GM19372 (cell line): ENCODE results near the gene TSFM.
A peak's percentile ranks its signal among the peaks of the same experiment; 100 is the strongest.

Experiments used
- ATAC-seq: cut with Tn5 transposase; IDR thresholded peaks from one replicate; pipeline ENCODE4 v1.9.1; 2021; ENCODE audit warnings: mild to moderate bottlenecking, low read depth, moderate library complexity; ENCODE audit not compliant: unreplicated experiment

The TSFM gene

GRCh38 chr12:57829025-57829777, 46.6 kb downstream of the TSFM start:
- ATAC-seq, result no peak

GRCh38 chr12:57830393-57830792, 47.8 kb downstream of the TSFM start:
- ATAC-seq, result no peak

DNA sequence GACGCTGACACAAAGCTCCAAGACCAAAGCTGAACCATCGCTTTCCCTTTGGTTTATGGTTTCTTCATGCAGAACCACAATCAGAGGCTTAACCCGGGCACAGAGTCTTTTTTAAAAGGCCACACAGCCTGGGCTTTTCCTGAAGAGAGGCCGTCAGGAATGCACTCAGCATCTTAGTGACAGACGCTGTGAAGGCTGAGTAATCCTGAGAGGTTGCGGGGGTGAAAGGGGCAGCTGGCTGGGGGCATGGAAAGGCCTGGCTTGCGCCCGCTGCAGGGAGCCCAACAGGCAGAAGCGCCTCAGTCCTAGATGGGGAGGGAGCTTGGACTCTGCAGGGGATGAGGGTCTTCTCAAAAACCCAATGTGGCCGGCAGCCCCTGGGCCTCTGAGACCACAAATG, 50.4 kb downstream of the TSFM start:
- ATAC-seq, result no peak

DNA sequence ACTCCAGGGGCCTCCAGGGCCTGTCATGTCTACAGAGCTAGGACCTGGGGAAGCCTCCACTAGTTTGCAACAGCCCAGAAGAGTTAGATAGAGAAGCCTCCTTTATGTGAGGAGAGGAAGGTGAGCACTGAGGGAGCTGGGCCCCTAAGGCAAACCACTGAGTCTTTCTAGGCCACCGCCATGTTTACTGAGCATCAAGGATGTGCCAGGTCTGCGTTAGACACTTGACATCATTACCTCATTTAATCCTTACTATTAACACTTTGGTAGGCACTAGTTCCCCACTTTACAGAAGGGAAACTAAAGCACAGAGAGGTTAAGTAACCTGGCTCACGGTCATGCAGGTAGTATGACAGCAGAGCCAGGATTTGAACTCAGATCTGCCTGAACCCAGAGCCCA, 51.1 kb downstream of the TSFM start:
- no peak for ATAC-seq

GRCh38 chr12:57834086-57834876, 51.7 kb downstream of the TSFM start:
- ATAC-seq, result no peak

DNA sequence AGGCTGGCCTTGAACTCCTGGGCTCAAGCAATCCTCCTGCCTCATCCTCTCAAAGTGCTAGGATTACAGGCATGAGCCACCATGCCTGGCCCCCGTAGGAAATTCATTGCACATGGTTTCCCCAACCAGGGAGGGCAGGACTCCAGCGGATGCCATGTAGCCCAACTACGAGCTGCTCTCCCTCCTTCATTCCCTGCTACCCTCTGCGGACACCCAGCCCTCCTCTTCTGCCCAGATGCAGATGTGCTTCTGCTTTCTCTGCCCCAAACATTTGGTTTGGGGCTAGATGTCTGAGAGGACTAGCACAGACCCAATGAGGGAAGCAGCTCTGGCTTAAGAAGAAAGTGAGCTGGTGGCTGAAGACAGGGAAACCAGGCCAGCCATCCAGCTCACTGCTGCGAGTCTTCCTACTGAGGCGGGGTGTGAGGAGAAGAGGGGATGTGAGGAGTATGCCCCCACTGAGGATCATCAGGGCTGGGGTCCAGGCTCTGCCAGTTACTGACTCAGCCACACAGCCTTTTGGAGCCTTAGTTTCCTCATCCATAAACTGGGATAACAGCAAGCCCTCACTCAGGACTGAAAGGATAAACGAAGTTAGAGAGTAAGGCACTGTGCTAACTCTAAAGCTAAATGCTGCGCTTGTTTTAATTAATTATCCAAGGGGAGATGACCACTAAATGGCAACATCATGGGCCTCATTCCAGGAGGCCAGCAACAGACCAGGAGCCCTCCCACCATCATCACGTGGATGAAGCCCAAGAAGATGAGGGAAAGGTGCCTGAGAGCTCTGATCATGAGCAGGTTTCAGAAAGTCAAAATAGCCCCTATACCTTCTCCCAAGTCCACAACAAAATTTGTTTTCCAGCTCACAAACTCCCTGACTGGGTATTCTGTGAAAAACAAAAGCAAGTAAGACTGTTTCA, 53.0 kb downstream of the TSFM start:
- ATAC-seq, result no peak

GRCh38 chr12:57836442-57837375, 54.1 kb downstream of the TSFM start:
- peak; percentile 43 for ATAC-seq

GRCh38 chr12:57837864-57838562, 55.4 kb downstream of the TSFM start:
- no peak for ATAC-seq

GRCh38 chr12:57838594-57839302, 56.2 kb downstream of the TSFM start:
- ATAC-seq, result no peak

DNA sequence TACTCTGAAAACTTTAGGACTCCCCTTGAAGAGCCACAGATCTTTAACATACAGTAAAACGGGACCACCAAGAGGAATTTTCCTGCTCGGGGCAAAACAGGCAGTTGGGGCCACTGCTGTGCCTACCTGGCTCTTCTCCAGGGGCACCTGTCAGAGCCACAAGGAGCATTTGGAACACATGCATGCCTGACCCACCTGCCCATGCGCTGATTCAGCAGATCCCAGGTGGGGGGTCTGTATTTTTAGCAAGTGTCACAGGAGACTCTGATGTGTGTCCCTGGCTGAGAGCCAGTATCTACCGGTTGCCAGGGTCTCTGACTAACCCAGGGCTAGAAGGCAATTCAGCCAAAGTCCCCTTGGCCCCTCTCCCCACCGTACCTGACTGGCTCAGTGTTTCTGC, 57.4 kb downstream of the TSFM start:
- ATAC-seq, result no peak

DNA sequence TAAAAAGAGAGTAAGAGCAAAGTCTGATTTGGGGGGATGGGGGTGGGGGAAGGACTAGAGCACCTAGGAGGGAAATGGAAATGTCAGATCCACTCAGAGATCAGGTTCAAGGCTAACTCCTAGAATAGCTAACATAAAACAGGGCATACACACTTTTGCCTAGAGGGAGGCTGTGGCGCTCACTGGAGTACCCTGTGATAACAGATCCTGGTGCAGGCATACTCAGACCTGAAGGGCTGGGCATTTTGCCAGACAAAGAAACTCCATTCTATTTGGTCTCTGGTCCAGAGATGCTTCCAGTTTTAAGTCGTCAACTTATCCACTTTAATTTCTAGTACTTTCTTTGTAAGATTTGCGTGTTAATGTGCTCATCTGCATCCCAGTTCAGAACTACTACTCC, 58.1 kb downstream of the TSFM start:
- no peak for ATAC-seq

DNA sequence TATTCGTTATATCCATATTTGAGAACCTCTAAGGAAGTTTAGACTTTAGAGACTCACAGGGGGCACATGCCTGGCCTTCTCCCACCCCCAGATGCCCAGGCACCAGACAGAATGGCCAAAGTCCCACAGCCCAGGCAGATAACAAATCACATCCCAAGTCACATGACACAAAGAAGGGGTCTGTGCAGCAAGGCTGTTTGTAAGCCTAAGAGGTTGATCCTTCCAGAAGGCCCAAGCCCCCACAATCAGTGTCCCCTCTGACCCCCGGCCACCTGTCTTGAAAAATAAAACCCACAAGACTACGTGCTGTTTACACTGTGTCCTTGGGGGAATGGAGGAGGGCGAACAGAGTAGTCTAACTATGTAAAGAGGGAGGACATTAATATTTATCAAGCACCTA, 58.9 kb downstream of the TSFM start:
- ATAC-seq, result no peak

- no peak for ATAC-seq
Observed at GRCh38 chr12:57842342-57843294, 60.0 kb downstream of the TSFM start.

DNA sequence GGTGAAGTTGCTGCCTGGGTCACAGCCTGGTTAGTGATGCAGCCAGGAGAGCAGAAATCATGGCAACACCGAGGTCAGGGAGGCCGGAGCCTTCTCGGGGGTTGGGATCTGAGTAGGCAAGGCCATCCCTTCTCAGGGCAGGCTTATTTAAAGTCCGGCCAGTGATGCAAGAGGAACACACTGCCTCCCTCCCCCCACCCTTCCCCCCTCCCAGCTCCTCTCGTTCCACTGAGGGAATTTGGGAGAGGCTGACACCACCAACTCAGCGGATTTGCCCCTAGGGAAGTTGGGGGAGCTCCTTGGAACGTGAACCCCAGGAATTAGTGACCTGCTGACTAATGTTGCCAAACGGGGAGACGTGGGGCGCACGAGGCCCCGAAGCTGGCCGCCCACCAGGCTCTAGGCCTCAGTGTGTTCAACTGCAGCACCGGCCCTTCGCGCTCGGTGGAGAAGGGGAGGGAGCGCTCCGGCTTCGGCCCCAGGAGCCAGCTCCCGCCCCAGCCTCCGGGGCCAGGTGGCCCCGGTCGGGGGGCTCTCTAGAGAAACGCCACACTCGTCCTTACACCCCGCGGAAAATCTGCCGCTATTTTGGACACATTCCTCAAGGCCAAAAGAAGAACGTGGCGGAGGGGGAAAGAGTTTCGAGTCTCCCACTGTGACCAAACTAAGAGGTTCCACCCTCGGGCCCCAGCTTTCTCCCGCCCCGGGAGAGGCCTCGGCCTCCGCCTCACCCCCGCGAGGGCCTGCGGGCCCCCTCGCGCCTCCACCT, 62.3 kb downstream of the TSFM start:
- peak; percentile 22 for ATAC-seq

DNA sequence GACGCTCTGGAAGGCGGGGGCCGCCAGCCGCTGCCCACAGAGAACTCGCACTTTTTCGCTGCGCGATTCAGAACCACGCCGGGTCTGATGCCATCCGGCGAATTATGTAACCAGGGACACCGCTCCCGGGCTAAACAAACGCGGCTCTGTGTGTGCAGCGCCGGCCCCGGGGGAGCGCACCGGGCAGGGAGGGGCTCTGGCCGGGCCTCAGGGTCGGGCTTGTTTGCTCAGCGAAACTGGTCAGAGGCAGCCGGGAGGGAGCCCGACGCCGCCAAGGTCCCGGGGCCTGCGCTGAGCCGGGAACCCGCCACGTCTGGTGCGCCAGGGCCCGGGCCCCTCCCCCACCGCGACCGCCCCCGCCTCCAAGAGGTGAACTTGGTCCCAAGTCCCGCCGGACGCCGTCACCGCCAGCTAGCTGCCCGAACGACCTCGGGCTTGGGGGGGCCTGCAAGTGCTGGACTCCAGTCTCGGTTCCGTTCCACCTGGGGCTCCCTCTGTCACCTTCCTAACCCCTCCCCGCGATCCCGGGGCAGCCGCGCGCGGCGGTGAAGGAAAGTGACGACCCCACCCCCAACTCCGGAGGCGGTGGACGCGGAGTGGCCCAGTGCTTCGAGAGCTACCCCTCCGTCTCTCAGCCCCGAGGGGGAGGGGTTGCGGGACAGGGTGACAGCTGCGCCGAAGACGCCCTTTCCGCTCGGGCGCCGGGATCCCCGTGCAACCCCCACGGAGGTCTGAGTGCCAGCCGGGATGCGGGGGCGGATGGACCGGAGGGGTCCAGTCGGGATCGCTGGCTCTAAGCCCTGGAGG, 63.1 kb downstream of the TSFM start:
- peak; percentile 31 for ATAC-seq

GRCh38 chr12:57846285-57846576, 63.6 kb downstream of the TSFM start:
- ATAC-seq, result peak; percentile 3
